Adrenal gland (tissue), 12 donors: ENCODE data around the gene FMNL3. TPM values are rescaled to one million over a fixed set of nuclear protein-coding genes. Genes with fewer than 3 reads are reported as not detected.

Experiments
- DNase-seq, 7 donors: peaks; one replicate each; pipeline ENCODE4 v3.0.0-alpha.2; 2019 to 2020
- H3K27ac ChIP-seq, 5 donors: fragments of 200-600 bp; sonication (generic) in 4 of 5; 1 replicate in 3 of 5; 2 replicates in 2 of 5; pipeline versions ENCODE4 v1.5.1 to v1.8.0; 2016 to 2020; ENCODE audit warnings: mild to moderate bottlenecking in 1 of 5
- H3K27me3 ChIP-seq: fragments of 200-600 bp; 2 replicates; pipeline ENCODE4 v1.8.0; 2021
- H3K36me3 ChIP-seq, 2 donors: fragments of 200-600 bp; replicated peaks in 1 of 2; 1 replicate in 1 of 2; 2 replicates in 1 of 2; pipeline versions ENCODE4 v1.5.1 to v1.8.0; 2018 to 2022
- H3K4me1 ChIP-seq, 2 donors: fragments of 200-600 bp; replicated peaks in 1 of 2; 1 replicate in 1 of 2; 2 replicates in 1 of 2; pipeline versions ENCODE4 v1.5.1 to v1.8.0; 2018 to 2021
- H3K4me3 ChIP-seq, 4 donors: fragments of 200-600 bp; sonication (generic) in 3 of 4; one replicate each; pipeline ENCODE4 v1.5.1; 2016 to 2018
- H3K9me3 ChIP-seq, 3 donors: fragments of 200-600 bp; sonication (generic) in 1 of 3; replicated peaks in 1 of 3; 1 replicate in 2 of 3; 2 replicates in 1 of 3; pipeline versions ENCODE4 v1.5.1 to v1.8.0; 2016 to 2021
- POLR2A ChIP-seq, 2 donors: fragments of 450-650 bp; IDR thresholded peaks; one replicate each; pipeline ENCODE4 v1.6.1; 2017; ENCODE audit warnings: antibody characterized with exemption in 2 of 2, mild to moderate bottlenecking in 2 of 2, moderate library complexity in 1 of 2
- WGBS, 4 donors: extraction: QIAGEN DNeasy Blood & Tissue Kit in 2 of 4; methylation state at CpG; one replicate each; pipeline versions ENCODE4 v1.1.5 to v1.1.7; 2013 to 2017; 5-methylcytosine and 5-hydroxymethylcytosine counted together
- intact Hi-C, 2 donors: fragments of 100-400 bp; cut with DNase I; formaldehyde crosslinking; loops; one replicate each; pipeline versions ENCODE4 v1.14.1 to v1.15.0; 2022 to 2023
- polyA plus RNA-seq, 3 donors: library from polyadenylated mRNA; stranded (reverse); fragments of 200-250 nt in 2 of 3; fragments of 350-450 nt in 1 of 3; fragmentation: Illumina TruSeq in 1 of 3; extraction: RNeasy Lipid Tissue Mini Kit (QIAGEN cat#74804) in 1 of 3; gene quantifications; one replicate each; pipeline ENCODE4 v1.2.3, GENCODE V29; 2013 to 2014
- total RNA-seq, 9 donors: library from RNA; depleted of rRNA in 4 of 9; stranded (reverse); fragments of >200 nt in 4 of 9; fragments of 120-200 nt in 1 of 9; fragmentation: NEBNext Ultra II Directional in 1 of 9; extraction: Animal tissue kit (Norgen Biotek cat#: 25700) in 1 of 9; gene quantifications; one replicate each; pipeline versions ENCODE4 v1.1.0 to v1.2.4, GENCODE V29; 2013 to 2023
- TF ChIP-seq, protein P1 (sequence below), 6 experiments: fragments of 450-650 bp in 4 of 6; fragments of 200-600 bp in 2 of 6; sonication (generic) in 1 of 6; IDR thresholded peaks; 1 replicate in 5 of 6; 2 replicates in 1 of 6; pipeline versions ENCODE4 v1.5.1 to v1.8.0; 2016 to 2021; ENCODE audit warnings: antibody characterized with exemption in 6 of 6, mild to moderate bottlenecking in 2 of 6, moderate library complexity in 1 of 6
- donor health status: healthy with polysubstance abuse.
- donor health status: Bipolar disorder and iron deficiency.
- donor health status: DM: yes; HTN: yes; CAD: no.
- donor health status: DM: no; HTN: no; CAD: no.
- donor health status: DM: no; HTN: no; CAD: no.
- donor health status: DM: yes; HTN: yes; CAD: no.

The FMNL3 gene
- total and polyA plus RNA-seq, 12 donors, result 4.7 to 24.1 (median 15.0) TPM

DNA sequence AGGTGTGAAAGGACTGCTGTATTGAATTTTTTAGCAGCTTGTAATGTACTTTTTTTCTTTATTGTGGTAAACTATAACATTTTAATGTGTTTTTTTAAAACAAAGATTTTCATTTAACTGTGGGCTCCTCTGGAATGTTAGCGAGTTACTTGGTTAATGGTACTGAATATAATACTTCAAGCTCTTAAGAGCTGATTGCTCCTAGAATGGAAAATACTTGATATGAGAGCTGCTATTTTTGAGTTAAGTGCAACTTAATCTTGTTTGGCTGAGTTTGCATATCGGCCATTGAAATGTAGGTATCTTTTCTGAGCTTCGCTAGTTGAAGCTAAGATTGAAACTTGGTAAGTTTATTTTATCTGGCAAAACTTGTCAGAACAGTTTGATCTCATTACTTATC is 41.6 kb upstream of the FMNL3 start:
- WGBS, 4 donors, result 62 to 68% (median 64%) methylated on average over 3 of the region's 3 CpGs
- Histone ChIP-seq H3K27ac (no peak overlapping the region), H3K27me3 (no peaks in the 10 kb centered on the region), H3K4me3 (no peak overlapping the region), H3K9me3 (no peaks in the 10 kb centered on the region), H3K4me1 (peaks cover 42 to 92% of the 10 kb centered on the region in 2 donors), H3K36me3 (peaks cover 0 to 14% of the 10 kb centered on the region in 2 donors)
- TF ChIP-seq POLR2A (IDR thresholded peaks at IDR 0.05), result no peak
- TF ChIP-seq, protein P1, sequence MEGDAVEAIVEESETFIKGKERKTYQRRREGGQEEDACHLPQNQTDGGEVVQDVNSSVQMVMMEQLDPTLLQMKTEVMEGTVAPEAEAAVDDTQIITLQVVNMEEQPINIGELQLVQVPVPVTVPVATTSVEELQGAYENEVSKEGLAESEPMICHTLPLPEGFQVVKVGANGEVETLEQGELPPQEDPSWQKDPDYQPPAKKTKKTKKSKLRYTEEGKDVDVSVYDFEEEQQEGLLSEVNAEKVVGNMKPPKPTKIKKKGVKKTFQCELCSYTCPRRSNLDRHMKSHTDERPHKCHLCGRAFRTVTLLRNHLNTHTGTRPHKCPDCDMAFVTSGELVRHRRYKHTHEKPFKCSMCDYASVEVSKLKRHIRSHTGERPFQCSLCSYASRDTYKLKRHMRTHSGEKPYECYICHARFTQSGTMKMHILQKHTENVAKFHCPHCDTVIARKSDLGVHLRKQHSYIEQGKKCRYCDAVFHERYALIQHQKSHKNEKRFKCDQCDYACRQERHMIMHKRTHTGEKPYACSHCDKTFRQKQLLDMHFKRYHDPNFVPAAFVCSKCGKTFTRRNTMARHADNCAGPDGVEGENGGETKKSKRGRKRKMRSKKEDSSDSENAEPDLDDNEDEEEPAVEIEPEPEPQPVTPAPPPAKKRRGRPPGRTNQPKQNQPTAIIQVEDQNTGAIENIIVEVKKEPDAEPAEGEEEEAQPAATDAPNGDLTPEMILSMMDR (IDR thresholded peaks at IDR 0.05), result no peak
- intact Hi-C loops, result no loop called here
- DNase-seq, result no peak

DNA sequence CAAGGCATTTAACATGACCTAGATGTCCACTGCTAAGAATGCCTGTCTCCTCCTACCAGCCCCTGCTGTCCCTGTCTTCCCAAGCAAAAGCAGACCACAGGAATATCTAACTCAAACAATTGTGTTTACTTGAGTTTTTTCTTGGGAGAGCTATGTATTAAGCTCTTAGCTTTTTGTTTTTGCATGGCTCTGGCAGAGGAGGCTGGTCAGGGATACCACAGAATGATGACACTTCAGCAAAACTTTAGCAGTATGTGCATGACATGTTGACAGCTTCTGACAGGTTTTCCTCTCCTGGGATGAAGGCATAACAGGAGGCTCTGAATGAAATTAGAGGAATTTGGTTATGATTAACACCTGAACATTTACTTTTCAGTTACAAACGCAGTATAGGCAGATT is 41.1 kb upstream of the FMNL3 start:
- no peak overlapping the region for H3K4me3 ChIP-seq
- intact Hi-C loops, result no loop called here
- 33 to 59% (median 46%) methylated on average over 1 of the region's 1 CpG for WGBS, 4 donors

DNA sequence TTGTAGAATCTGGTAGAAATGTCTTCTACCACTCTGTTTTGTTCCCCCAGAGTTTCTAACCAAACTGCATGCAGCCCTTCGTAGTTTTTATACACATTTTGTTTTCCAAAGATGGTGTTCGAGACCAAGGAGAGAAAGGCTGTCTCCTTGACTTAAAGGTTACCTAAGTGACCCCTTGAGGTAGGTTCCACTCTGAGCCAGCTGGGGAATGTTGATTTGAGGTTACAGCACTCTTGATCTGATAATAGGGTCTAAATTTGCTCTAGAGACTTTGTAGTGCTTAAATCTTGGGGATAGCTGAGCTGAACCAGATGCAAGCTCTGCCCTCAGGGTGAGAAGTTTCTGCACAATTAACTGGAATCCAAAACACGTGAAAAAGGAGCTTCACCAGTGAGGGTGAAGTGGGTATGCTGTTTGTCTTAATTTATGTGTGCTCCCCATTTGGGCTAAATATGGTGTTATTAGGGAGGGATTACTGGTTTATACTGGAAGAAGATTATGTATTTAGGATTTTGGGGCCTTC is 37.2 kb upstream of the FMNL3 start:
- no peak for TF ChIP-seq POLR2A (IDR thresholded peaks at IDR 0.05)
- TF ChIP-seq, protein P1 (IDR thresholded peaks at IDR 0.05), result no peak
- DNase-seq, result no peak
- H3K27ac ChIP-seq, result no peak overlapping the region
- peaks cover 38 to 66% of the 10 kb centered on the region in 2 donors for H3K4me1 ChIP-seq
- H3K4me3 ChIP-seq, result no peak overlapping the region
- H3K27me3 ChIP-seq, result no peaks in the 10 kb centered on the region
- 51 to 62% (median 56%) methylated on average over 3 of the region's 3 CpGs for WGBS, 4 donors
- H3K36me3 ChIP-seq, result no peaks in the 10 kb centered on the region
- no peaks in the 10 kb centered on the region for H3K9me3 ChIP-seq
- intact Hi-C loops, result no loop called here

More for the DNA sequence above, 41.1 kb upstream of the FMNL3 start:
- H3K27me3 ChIP-seq, result no peaks in the 10 kb centered on the region
- TF ChIP-seq POLR2A (IDR thresholded peaks at IDR 0.05), result no peak
- TF ChIP-seq, protein P1 (IDR thresholded peaks at IDR 0.05), result no peak
- H3K27ac ChIP-seq, result no peak overlapping the region
- peaks cover 44 to 92% of the 10 kb centered on the region in 2 donors for H3K4me1 ChIP-seq
- no peak for DNase-seq
- peaks cover 0 to 9% of the 10 kb centered on the region in 2 donors for H3K36me3 ChIP-seq
- H3K9me3 ChIP-seq, result no peaks in the 10 kb centered on the region

DNA sequence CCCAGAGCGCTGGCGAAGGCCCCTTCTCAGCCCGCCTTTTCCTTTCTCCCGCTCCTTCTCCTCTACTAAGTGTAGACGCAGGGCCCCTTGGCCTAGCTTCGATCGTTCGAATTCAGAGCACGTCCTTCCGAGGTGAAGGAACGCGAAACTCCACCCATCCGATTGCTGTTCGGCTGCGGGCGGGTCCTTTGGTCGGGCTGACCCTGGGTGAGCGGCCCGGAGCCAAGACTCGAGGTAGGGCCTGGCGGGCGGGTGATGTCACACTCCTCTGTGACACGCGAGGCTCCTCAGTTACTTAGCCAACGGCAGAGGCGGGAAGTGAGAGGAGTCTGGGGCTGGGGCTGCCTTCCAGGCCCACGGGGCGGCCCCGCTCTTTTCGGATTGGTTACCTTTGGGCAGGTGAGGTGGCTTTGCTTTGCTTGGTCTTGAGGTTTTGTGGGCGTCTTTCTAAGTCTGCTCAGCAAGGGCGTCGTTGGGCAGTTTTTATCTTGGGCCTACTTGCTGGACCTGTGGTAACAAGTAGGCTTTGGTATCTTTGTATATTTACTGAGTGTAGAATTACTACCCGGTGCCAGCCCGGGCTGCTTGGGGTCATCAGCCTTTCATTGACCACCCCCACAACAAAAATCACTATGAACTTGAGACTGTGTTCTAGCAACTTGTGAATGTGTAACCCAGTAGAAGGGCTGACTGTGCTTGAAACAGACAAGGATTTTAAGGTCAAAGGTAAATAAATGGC is 34.8 kb upstream of the FMNL3 start:
- peak overlapping the region; percentile 98 to 99 (median 99) for H3K27ac ChIP-seq
- no peaks in the 10 kb centered on the region for H3K27me3 ChIP-seq
- 0 to 1% (median 0%) methylated on average over 16 to 35 of the region's 35 CpGs for WGBS, 4 donors
- TF ChIP-seq, protein P1 (IDR thresholded peaks at IDR 0.05), result peak in 1 of 6 experiments; percentile 13
- peak in 1 of 2 donors; percentile 21 for TF ChIP-seq POLR2A (IDR thresholded peaks at IDR 0.05)
- peak overlapping the region; percentile 56 to 99 (median 78) for H3K4me3 ChIP-seq
- DNase-seq, result peak; percentile 92 to 99 (median 97)
- no peaks in the 10 kb centered on the region for H3K9me3 ChIP-seq
- H3K4me1 ChIP-seq, result peaks cover 24 to 48% of the 10 kb centered on the region in 2 donors
- no peaks in the 10 kb centered on the region for H3K36me3 ChIP-seq
- intact Hi-C loops, result no loop called here
